ENCODE results near the gene STK32C. TPM values are rescaled to one million over a fixed set of nuclear protein-coding genes. Genes with fewer than 3 reads are reported as not detected.

Gene STK32C
- total and polyA plus RNA-seq, 2 donors (not counting 1 experiment from before 2014, with no cell fraction given), result 9.9 to 16.8 TPM

GRCh38 chr10:132301371-132302330 is 6.1 kb downstream of the STK32C start:
- Mint-ChIP-seq H3K27ac (no peak overlapping the region), H3K9me3 (ENCODE audit: insufficient read depth) (no peaks in the 10 kb centered on the region), H3K4me3 (no peak overlapping the region), H3K4me1 (peaks cover 10% of the 10 kb centered on the region), H3K27me3 (peaks cover 18% of the 10 kb centered on the region)
- Histone ChIP-seq H3K9me3 (ENCODE audit: control extremely low read depth in 1 of 3, control insufficient read depth in 2 of 3, insufficient read depth in 1 of 3, low read length in 2 of 3) (peaks cover 0 to 2% (median 0%) of the 10 kb centered on the region in 3 donors), H2AFZ (ENCODE audit: insufficient read depth, low read depth, low read length, poor library complexity, severe bottlenecking) (no peak overlapping the region), H3K4me3 (ENCODE audit: control extremely low read depth in 1 of 5, extremely low read depth in 1 of 5, insufficient read depth in 1 of 5, low read depth in 2 of 5, low read length in 4 of 5) (no peak overlapping the region), H4K20me1 (ENCODE audit: control insufficient read depth, insufficient read depth, low read length, poor library complexity, severe bottlenecking) (no peaks in the 10 kb centered on the region), H3K36me3 (replicated peaks in 1 of 2; ENCODE audit: control extremely low read depth in 1 of 2, control insufficient read depth in 1 of 2, extremely low read depth in 1 of 2, insufficient read depth in 2 of 2, low read length in 1 of 2) (no peaks in the 10 kb centered on the region), H3K79me2 (ENCODE audit: control insufficient read depth, insufficient read depth, low read length) (no peaks in the 10 kb centered on the region), H3K27ac (ENCODE audit: low read length in 2 of 2) (no peak overlapping the region), H3K4me1 (ENCODE audit: control insufficient read depth in 2 of 2, insufficient read depth in 2 of 2, low read length in 2 of 2) (peaks cover 8 to 12% of the 10 kb centered on the region in 2 donors), H3K27me3 (replicated peaks in 1 of 4; ENCODE audit: control extremely low read depth in 1 of 4, control insufficient read depth in 3 of 4, insufficient read depth in 4 of 4, low read length in 3 of 4) (peaks cover 0 to 20% (median 8%) of the 10 kb centered on the region in 4 experiments), H3K9ac (ENCODE audit: low read length) (no peak overlapping the region), H3K4me2 (replicated peaks; ENCODE audit: low read depth, low read length, poor library complexity, severe bottlenecking) (no peak overlapping the region)
- TF ChIP-seq CTCF (IDR thresholded peaks at IDR 0.05) (no peak), EZH2 (IDR thresholded peaks at IDR 0.05; ENCODE audit: borderline replicate concordance, insufficient read depth, low read depth, low read length, poor library complexity, severe bottlenecking) (no peak)
- POLR2A ChIA-PET, result no interaction called here
- WGBS (ENCODE audit: insufficient coverage), result 90% methylated on average over 38 of the region's 38 CpGs
- no peak for DNase-seq
- CTCF ChIA-PET, result no interaction called here
- intact Hi-C loops (cut with micrococcal nuclease), result no loop called here
- ATAC-seq (ENCODE audit: low read depth), result no peak

GRCh38 chr10:132300582-132300981 is 7.2 kb downstream of the STK32C start:
- TF ChIP-seq EZH2 (IDR thresholded peaks at IDR 0.05; ENCODE audit: borderline replicate concordance, insufficient read depth, low read depth, low read length, poor library complexity, severe bottlenecking) (no peak), CTCF (IDR thresholded peaks at IDR 0.05) (no peak)
- peaks cover 0 to 2% (median 0%) of the 10 kb centered on the region in 3 donors for H3K9me3 ChIP-seq (ENCODE audit: control extremely low read depth in 1 of 3, control insufficient read depth in 2 of 3, insufficient read depth in 1 of 3, low read length in 2 of 3)
- intact Hi-C loops (cut with micrococcal nuclease), result no loop called here
- WGBS (ENCODE audit: insufficient coverage), result 80% methylated on average over 8 of the region's 10 CpGs
- DNase-seq, result no peak
- H3K79me2 ChIP-seq (ENCODE audit: control insufficient read depth, insufficient read depth, low read length), result no peaks in the 10 kb centered on the region
- no peak overlapping the region for H3K4me3 ChIP-seq (ENCODE audit: control extremely low read depth in 1 of 5, extremely low read depth in 1 of 5, insufficient read depth in 1 of 5, low read depth in 2 of 5, low read length in 4 of 5)
- no peaks in the 10 kb centered on the region for H3K36me3 ChIP-seq (replicated peaks in 1 of 2; ENCODE audit: control extremely low read depth in 1 of 2, control insufficient read depth in 1 of 2, extremely low read depth in 1 of 2, insufficient read depth in 2 of 2, low read length in 1 of 2)
- no peak overlapping the region for H2AFZ ChIP-seq (ENCODE audit: insufficient read depth, low read depth, low read length, poor library complexity, severe bottlenecking)
- H3K27ac Mint-ChIP-seq, result no peak overlapping the region
- peaks cover 6% of the 10 kb centered on the region for H3K4me1 Mint-ChIP-seq
- H3K4me2 ChIP-seq (replicated peaks; ENCODE audit: low read depth, low read length, poor library complexity, severe bottlenecking), result no peak overlapping the region
- POLR2A ChIA-PET, result no interaction called here
- H3K27ac ChIP-seq (ENCODE audit: low read length in 2 of 2), result no peak overlapping the region
- H3K4me3 Mint-ChIP-seq, result no peak overlapping the region
- no peaks in the 10 kb centered on the region for H4K20me1 ChIP-seq (ENCODE audit: control insufficient read depth, insufficient read depth, low read length, poor library complexity, severe bottlenecking)
- no peaks in the 10 kb centered on the region for H3K9me3 Mint-ChIP-seq (ENCODE audit: insufficient read depth)
- H3K9ac ChIP-seq (ENCODE audit: low read length), result no peak overlapping the region
- H3K27me3 ChIP-seq (replicated peaks in 1 of 4; ENCODE audit: control extremely low read depth in 1 of 4, control insufficient read depth in 3 of 4, insufficient read depth in 4 of 4, low read length in 3 of 4), result peaks cover 0 to 13% (median 4%) of the 10 kb centered on the region in 4 experiments
- peaks cover 23% of the 10 kb centered on the region for H3K27me3 Mint-ChIP-seq
- CTCF ChIA-PET, result no interaction called here
- ATAC-seq (ENCODE audit: low read depth), result no peak
- H3K4me1 ChIP-seq (ENCODE audit: control insufficient read depth in 2 of 2, insufficient read depth in 2 of 2, low read length in 2 of 2), result peaks cover 7 to 9% of the 10 kb centered on the region in 2 donors

Data from B cell (primary cell).